Dedifferentiated amniotic fluid mesenchymal stem cell (primary cell): ENCODE data around the gene CES4A.
A peak's percentile ranks its signal among the peaks of the same experiment; 100 is the strongest.
"Not testable (repeated sequence)": the region's sequence is repeated elsewhere in the genome, so short reads cannot be mapped to it uniquely, and the experiment has no call there.

Experiments used
- DNase-seq: peaks from one replicate; pipeline ENCODE4 v3.0.0-alpha.2; 2016; ENCODE audit errors: extremely low spot score

Gene CES4A

GRCh38 chr16:66991545-66992077, 3.2 kb downstream of the CES4A start:
- no peak for DNase-seq

DNA sequence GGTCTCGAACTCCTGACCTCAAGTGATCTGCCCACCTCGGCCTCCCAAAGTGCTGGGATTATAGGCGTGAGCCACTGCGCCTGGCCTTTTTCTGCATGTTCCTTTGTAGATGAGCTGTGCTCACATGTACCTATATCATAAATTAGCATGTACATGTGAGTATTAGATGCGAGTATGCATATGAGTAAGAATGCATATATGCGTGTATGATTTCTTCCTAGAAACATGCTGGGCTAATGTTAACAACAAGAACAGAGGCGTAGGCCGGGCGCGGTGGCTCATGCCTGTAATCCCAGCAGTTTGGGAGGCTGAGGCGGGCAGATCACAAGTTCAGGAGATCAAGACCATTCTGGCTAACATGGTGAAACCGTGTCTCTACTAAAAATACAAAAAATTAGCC, 5.2 kb downstream of the CES4A start:
- not testable (repeated sequence) for DNase-seq

- peak; percentile 33 for DNase-seq
Measured at GRCh38 chr16:66996324-66996982, 8.1 kb downstream of the CES4A start.

- DNase-seq = no peak
Measured at GRCh38 chr16:66996983-66997358, 8.6 kb downstream of the CES4A start.

- no peak for DNase-seq
Measured at GRCh38 chr16:67000384-67001351, 12.3 kb downstream of the CES4A start.

GRCh38 chr16:67001726-67002125, 13.3 kb downstream of the CES4A start:
- DNase-seq = no peak

DNA sequence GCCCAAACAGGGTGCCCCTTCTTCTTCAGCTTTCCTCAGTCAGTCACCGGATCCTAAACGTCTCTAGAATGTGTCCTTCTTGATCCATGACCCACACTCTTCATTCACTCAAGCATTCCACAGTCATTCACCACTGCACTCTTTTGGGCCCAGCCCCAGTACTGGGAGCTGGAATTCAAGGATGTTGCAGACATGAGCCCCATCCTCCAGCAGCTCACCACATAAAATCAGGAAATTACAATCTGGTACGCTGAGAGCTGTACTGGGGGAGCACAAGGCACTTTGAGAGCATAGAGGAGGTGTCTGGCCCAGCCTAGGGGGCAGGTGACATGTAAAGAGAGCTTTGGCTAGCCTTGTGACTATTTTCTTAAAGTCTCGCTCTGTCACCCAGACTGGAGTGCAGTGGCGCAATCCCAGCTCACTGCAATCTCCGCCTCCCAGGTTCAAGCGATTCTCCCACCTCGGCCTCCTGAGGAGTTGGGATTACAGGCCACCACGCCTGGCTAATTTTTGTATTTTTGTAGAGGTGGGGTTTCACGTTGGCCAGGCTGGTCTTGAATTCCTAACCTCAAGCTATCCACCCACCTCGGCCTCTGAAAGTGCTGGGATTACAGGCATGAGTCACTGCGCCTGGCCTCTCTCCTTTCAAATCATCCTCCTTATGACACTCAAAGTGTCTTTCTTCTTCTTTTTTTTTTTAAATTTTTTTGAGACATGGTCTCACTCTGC, 18.7 kb downstream of the CES4A start:
- DNase-seq = no peak

- DNase-seq = no peak
Measured at GRCh38 chr16:67009158-67009557, 20.8 kb downstream of the CES4A start.

DNA sequence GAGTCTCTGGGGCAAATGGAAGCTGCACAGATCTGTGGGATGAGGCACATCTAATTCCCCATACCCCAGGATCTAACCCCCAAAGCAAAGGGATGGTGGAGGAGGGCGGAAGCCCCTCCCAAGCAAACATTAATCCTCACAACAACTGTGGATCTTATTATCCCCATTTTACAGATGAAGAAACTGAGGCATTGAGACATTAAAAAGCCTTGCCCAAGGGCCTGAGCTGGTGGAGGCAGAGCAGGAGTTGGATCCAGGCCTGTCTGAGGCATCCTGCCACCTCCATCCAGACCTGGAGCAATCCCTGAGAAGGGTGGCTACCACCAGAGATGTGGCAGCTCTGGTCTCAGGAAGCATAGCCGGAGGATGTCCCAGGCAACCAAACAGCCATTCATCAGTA, 22.9 kb downstream of the CES4A start:
- DNase-seq = no peak

GRCh38 chr16:67013233-67013822, 24.9 kb downstream of the CES4A start:
- no peak for DNase-seq

- peak; percentile 51 for DNase-seq
Measured at GRCh38 chr16:67013823-67014633, 25.6 kb downstream of the CES4A start.

GRCh38 chr16:67014634-67015312, 26.4 kb downstream of the CES4A start:
- no peak for DNase-seq

DNA sequence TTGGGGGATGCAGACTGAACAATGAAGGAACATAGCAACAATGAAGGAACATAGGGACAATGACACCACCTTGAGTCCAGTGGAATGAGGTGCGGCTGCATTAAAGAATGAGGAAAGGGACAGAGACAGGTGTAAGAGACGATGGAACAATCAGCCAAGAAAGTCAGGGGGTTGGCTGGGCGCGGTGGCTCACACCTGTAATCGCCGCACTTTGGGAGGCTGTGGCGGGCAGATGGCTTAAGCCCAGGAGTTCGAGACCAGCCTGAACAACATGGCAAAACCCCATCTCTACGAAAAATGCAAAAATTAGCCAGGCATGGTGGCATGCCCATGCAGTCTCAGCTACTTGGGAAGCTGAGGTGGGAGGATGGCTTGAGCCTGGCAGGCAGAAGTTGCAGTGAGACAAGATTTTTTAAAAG, 26.9 kb downstream of the CES4A start:
- no peak for DNase-seq

- DNase-seq = no peak
Measured at GRCh38 chr16:67016143-67016542, 27.8 kb downstream of the CES4A start.

GRCh38 chr16:67016681-67017420, 28.5 kb downstream of the CES4A start:
- DNase-seq = no peak

DNA sequence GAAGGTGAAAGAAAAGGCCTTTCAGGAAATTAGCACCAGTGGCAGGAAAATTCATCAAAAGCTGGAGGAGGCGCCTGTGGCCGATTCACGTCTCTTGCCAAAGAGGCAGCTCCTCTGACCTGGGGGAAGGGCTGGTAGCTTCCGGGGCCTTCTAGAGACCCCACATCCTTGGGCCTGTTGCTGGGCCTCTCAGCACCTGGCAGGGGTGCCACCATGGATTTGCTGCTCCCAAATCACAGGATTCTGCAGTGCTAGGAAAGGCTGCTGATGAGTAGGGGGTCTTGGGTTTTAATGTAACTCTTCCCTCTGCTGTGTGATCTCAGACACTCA, 29.0 kb downstream of the CES4A start:
- no peak for DNase-seq

- DNase-seq = peak; percentile 76
Measured at GRCh38 chr16:67017810-67018488, 29.6 kb downstream of the CES4A start.

DNA sequence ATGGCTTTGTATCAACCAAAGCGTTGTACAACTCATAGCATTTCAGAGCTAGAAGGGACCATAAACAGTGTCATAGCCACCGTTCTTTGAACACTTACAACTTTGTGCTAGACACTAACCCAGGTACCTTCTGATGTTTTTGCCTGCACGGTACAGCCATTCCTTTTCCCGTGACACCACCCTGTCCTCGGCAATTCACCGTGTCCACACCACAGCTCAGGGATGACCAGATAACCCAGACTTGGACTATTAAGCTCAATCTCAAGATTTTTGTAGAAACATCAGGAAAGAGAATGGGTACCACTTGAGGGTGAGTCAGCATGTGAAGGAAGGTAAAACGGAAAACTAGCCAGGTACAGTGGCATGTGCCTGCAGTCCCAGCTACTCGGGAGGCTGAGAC, 30.8 kb downstream of the CES4A start:
- no peak for DNase-seq

- DNase-seq = no peak
Measured at GRCh38 chr16:67021321-67021720, 32.9 kb downstream of the CES4A start.
